ENCODE data around the gene FKBP3. TPM values are rescaled to one million over a fixed set of nuclear protein-coding genes. Genes with fewer than 3 reads are reported as not detected.

FKBP3 gene
- total and polyA plus RNA-seq, 2 donors (not counting 3 experiments of a cell fraction or from before 2014, with no cell fraction given) = 23.2 to 92.9 TPM

DNA sequence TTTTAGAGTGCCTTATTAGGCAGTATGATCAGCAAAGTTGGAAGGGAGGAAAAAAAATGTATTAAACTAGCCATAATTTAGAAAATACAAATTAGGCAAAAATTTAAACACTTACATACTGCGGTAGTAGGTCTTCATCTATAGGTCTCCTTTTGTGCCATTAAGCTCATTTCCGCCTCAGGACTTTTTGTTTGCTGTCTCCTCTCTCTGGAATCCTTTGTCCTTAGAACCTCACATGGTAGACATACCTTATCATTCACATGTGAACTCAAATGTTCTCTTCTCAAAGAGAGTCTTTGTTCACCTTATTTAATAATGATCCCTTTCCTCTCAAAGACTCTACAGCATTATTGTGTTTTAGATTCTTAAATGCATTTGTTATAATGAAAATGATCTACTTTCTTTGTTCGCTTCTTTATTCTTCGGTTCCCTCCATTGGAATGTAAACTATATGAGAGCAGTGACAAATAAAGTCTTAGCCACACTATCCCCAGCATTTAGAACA, 16.2 kb upstream of the FKBP3 start:
- no peaks in the 10 kb centered on the region for H3K36me3 ChIP-seq (ENCODE audit: control insufficient read depth in 2 of 2, extremely low read depth in 1 of 2, insufficient read depth in 2 of 2, low read length in 2 of 2)
- no peaks in the 10 kb centered on the region for H3K9me3 ChIP-seq (replicated peaks; ENCODE audit: control insufficient read depth, insufficient read depth, low read length)
- ChIA-PET POLR2A (no interaction called here), CTCF (interaction anchor here (1.6 to 2.0 kb wide), 2 partner anchors 10 to 103 kb away, joined by 3 to 7 read pairs; partner anchors contain the start of gene MIS18BP1)
- no peak overlapping the region for H3K4me3 ChIP-seq (replicated peaks in 1 of 3; ENCODE audit: insufficient read depth in 1 of 3, low read depth in 1 of 3, low read length in 3 of 3)
- H3K4me2 ChIP-seq (ENCODE audit: insufficient read depth, low read length) = no peak overlapping the region
- dilution Hi-C loops (cut with MboI; ENCODE audit: extremely low pct_ligation_motif_present, low sequenced_read_pairs) = no loop called here
- H3K4me1 ChIP-seq (ENCODE audit: control insufficient read depth, extremely low read depth, insufficient read depth, low read length) = no peaks in the 10 kb centered on the region
- TF ChIP-seq, protein P1, sequence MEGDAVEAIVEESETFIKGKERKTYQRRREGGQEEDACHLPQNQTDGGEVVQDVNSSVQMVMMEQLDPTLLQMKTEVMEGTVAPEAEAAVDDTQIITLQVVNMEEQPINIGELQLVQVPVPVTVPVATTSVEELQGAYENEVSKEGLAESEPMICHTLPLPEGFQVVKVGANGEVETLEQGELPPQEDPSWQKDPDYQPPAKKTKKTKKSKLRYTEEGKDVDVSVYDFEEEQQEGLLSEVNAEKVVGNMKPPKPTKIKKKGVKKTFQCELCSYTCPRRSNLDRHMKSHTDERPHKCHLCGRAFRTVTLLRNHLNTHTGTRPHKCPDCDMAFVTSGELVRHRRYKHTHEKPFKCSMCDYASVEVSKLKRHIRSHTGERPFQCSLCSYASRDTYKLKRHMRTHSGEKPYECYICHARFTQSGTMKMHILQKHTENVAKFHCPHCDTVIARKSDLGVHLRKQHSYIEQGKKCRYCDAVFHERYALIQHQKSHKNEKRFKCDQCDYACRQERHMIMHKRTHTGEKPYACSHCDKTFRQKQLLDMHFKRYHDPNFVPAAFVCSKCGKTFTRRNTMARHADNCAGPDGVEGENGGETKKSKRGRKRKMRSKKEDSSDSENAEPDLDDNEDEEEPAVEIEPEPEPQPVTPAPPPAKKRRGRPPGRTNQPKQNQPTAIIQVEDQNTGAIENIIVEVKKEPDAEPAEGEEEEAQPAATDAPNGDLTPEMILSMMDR (IDR thresholded peaks at IDR 0.05; ENCODE audit: extremely low read depth in 1 of 2, insufficient read depth in 1 of 2, low read depth in 1 of 2, low read length in 2 of 2) = no peak
- TF ChIP-seq POLR2AphosphoS5 (IDR thresholded peaks at IDR 0.05; ENCODE audit: insufficient read depth, low read depth, low read length) = no peak
- no peak for TF ChIP-seq GATA2 (IDR thresholded peaks at IDR 0.05; ENCODE audit: insufficient read depth, insufficient read length, low read depth, low read length)
- TF ChIP-seq, protein P2, sequence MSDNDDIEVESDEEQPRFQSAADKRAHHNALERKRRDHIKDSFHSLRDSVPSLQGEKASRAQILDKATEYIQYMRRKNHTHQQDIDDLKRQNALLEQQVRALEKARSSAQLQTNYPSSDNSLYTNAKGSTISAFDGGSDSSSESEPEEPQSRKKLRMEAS (IDR thresholded peaks at IDR 0.05; ENCODE audit: insufficient read depth, insufficient read length) = no peak
- no peak for TF ChIP-seq EZH2 (IDR thresholded peaks at IDR 0.05; ENCODE audit: borderline replicate concordance, low read depth, low read length, severe bottlenecking)
- no peak for TF ChIP-seq JUN (IDR thresholded peaks at IDR 0.05; ENCODE audit: borderline replicate concordance, insufficient read depth, insufficient read length, low read depth)
- TF ChIP-seq POLR2A (IDR thresholded peaks at IDR 0.05; ENCODE audit: low read depth, low read length) = no peak
- no peak for TF ChIP-seq MYC (IDR thresholded peaks at IDR 0.05; ENCODE audit: low read depth, low read length)
- no peak for TF ChIP-seq FOS (IDR thresholded peaks at IDR 0.05; ENCODE audit: borderline replicate concordance, insufficient read depth, low read length)
- no peak overlapping the region for H2AFZ ChIP-seq (ENCODE audit: low read depth, low read length)
- FAIRE-seq (no peak), DNase-seq (ENCODE audit: low read depth, low spot score) (no peak)
- no peaks in the 10 kb centered on the region for H3K27me3 ChIP-seq (ENCODE audit: control insufficient read depth in 2 of 2, insufficient read depth in 2 of 2, low read length in 2 of 2)
- no peaks in the 10 kb centered on the region for H4K20me1 ChIP-seq (replicated peaks; ENCODE audit: control insufficient read depth, extremely low read depth, insufficient read depth, low read length)
- intact Hi-C loops (cut with micrococcal nuclease) = no loop called here
- no peaks in the 10 kb centered on the region for H3K9me1 ChIP-seq (replicated peaks; ENCODE audit: control insufficient read depth, extremely low read depth, insufficient read depth, low read length)
- H3K9ac ChIP-seq (replicated peaks; ENCODE audit: extremely low read depth, insufficient read depth, low read length) = no peak overlapping the region
- no peak overlapping the region for H3K27ac ChIP-seq (ENCODE audit: insufficient read depth, low read depth, low read length)
- no TSS peak for BruUV-seq (replicated peaks)
- H3K79me2 ChIP-seq (ENCODE audit: control insufficient read depth, insufficient read depth, low read length) = peaks cover 6% of the 10 kb centered on the region

Measured in endothelial cell of umbilical vein (primary cell).